Gastroesophageal sphincter (tissue), 3 donors: ENCODE data around the gene MATK.

Experiments
- CTCF ChIP-seq, 4 experiments: fragments of 200-600 bp in 2 of 4; fragments of 450-650 bp in 2 of 4; sonication (generic) in 1 of 4; IDR thresholded peaks; one replicate each; pipeline ENCODE4 v1.5.1; 2017 to 2019; ENCODE audit warnings: antibody characterized with exemption in 4 of 4, mild to moderate bottlenecking in 2 of 4, moderate library complexity in 2 of 4
- POLR2A ChIP-seq, 2 donors: fragments of 450-650 bp; IDR thresholded peaks; one replicate each; pipeline ENCODE4 v1.6.1; 2017; ENCODE audit warnings: antibody characterized with exemption in 2 of 2, mild to moderate bottlenecking in 2 of 2, moderate library complexity in 1 of 2
- POLR2AphosphoS5 ChIP-seq: sonication (generic); formaldehyde crosslinking; IDR thresholded peaks from one replicate; pipeline ENCODE4 v1.6.1; 2017; ENCODE audit warnings: antibody characterized with exemption

- TF ChIP-seq POLR2A (IDR thresholded peaks at IDR 0.05) = no peak
- TF ChIP-seq POLR2AphosphoS5 = no peak
- no peak for TF ChIP-seq CTCF (IDR thresholded peaks at IDR 0.05)
These were observed 40.7 kb downstream of the MATK start for GRCh38 chr19:3745363-3746045.
